Activated naive CD4-positive, alpha-beta T cell treated with anti-CD3 and anti-CD28 coated beads, Interleukin-2, amount 10 ng/mL, durations not matched to agents 5 hours and 36 hours (primary cell): ENCODE results near the gene INPP5F. TPM values are rescaled to one million over a fixed set of nuclear protein-coding genes. Genes with fewer than 3 reads are reported as not detected.

Experiments used
- total RNA-seq, 2 experiments: library from RNA; stranded (reverse); gene quantifications; one replicate each; pipeline ENCODE4 v1.2.3, GENCODE V29; 2021

INPP5F gene, protein sequence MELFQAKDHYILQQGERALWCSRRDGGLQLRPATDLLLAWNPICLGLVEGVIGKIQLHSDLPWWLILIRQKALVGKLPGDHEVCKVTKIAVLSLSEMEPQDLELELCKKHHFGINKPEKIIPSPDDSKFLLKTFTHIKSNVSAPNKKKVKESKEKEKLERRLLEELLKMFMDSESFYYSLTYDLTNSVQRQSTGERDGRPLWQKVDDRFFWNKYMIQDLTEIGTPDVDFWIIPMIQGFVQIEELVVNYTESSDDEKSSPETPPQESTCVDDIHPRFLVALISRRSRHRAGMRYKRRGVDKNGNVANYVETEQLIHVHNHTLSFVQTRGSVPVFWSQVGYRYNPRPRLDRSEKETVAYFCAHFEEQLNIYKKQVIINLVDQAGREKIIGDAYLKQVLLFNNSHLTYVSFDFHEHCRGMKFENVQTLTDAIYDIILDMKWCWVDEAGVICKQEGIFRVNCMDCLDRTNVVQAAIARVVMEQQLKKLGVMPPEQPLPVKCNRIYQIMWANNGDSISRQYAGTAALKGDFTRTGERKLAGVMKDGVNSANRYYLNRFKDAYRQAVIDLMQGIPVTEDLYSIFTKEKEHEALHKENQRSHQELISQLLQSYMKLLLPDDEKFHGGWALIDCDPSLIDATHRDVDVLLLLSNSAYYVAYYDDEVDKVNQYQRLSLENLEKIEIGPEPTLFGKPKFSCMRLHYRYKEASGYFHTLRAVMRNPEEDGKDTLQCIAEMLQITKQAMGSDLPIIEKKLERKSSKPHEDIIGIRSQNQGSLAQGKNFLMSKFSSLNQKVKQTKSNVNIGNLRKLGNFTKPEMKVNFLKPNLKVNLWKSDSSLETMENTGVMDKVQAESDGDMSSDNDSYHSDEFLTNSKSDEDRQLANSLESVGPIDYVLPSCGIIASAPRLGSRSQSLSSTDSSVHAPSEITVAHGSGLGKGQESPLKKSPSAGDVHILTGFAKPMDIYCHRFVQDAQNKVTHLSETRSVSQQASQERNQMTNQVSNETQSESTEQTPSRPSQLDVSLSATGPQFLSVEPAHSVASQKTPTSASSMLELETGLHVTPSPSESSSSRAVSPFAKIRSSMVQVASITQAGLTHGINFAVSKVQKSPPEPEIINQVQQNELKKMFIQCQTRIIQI
- 10 to 100 TPM; 10.9 TPM for total RNA-seq

DNA sequence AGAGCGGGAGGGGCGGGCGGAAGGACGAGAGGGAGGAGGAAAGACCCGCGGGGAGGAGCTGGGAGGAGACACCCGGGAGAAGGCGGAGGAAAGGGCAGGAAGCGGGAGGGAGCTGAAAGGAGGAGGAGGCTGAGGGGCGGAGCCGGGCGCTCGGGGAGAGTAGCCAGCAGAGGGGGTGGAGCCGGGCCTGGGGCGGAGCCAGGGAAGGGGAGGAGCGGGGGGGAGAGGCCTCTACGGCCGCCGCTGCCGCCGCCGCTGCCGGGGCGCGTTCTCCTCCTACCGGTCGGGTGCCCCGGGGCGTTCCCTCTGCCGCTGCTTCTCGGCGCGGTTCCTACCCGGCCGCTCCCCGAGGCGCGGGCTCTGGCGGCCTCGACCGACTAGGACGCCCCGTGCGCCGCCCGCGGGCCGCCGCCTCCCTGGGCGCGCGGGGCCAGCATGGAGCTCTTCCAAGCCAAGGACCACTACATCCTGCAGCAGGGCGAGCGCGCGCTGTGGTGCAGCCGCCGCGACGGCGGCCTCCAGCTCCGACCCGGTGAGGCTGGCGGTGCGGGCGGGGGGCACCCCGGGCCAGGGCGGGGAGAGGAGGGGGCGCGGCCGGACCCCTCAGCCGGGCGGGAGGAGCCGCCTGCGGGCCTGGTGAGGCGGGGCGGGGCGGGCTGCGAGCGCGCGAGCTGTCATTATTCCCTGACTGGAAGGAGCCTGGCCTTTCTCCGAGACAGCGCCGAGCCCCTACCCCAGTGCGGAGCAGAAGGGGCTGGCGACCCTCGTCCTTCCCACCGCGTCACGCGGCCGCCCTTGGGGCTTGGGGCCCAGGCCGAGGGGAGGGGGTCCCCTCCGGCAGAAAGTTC is at the start of gene INPP5F:
INPP5F (plus strand) TSS at position 223 of the 848 bp plus-strand sequence; CDS start at position 436, 213 bp downstream.

DNA sequence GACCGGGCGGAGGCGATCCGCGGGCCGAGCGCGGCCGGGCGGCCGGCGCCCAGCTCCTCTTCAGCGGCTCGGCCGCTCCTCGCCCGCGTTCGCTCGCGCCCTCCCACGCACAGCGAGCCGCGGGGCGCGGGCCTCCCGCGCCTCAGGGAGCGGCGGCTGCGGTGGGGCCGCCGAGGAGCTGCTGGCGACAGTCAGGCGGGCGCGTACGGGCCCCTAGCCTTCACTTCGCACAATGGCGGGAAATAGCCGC is 146.7 kb downstream of the INPP5F start, which contains the start of gene MCMBP:
MCMBP (minus strand) TSS at position 234 of the 250 bp plus-strand sequence. CDS start 259 bp downstream, outside the sequence.

Other genes starting within 250 kb of the INPP5F start
- gene RGS10, start 183.3 kb upstream of the INPP5F start, total RNA-seq: 100 to 1,000 TPM; 161 to 162 TPM
- gene TIAL1, start 129.1 kb upstream of the INPP5F start, total RNA-seq: 100 to 1,000 TPM; 156 to 161 TPM
- gene BAG3, start 74.7 kb upstream of the INPP5F start, total RNA-seq: 10 to 100 TPM; 23.5 to 24.9 TPM
- 10 to 100 TPM; 66.2 to 68.5 TPM for gene MCMBP, start 146.8 kb downstream of the INPP5F start, total RNA-seq
- gene SEC23IP, start 166.7 kb downstream of the INPP5F start, total RNA-seq: 10 to 100 TPM; 51.9 to 59.7 TPM